ENCODE measurements around the gene SUMO3.

DNA sequence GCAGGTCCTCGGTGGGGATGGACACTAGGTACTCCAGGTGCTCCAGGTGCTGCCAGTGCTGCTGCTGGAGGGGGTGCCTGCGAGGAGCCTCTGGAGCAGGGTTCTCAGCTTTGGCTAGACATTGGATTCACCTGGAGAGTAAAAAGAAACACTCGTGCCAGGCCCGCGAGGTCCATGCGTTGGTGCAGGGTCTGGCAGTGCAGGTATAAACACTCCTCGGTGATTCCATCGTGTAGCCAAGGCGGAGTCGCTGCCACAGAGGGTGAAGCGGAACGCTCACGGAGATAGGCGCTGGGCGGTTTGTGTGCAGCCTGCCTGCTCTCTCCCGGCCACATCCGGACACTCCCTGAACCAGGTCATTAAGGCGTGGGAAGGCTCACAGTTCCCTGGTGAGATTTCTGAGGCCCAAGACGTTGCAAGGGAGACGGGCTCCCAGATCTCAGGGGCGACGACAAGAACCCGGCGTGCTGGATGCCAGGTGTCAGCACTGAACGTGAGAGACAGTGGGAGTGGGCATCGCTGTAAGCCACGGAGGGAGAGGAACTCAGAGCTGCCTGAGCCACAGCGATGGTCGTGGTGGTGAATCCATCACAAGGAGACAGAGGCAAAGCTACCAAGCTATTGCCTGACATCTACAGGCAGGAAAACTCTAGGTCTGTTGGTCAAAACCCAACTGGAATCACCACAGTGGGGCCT is 17.2 kb upstream of the SUMO3 start:
- TF ChIP-seq CTCF (IDR thresholded peaks at IDR 0.05) = no peak
- TF ChIP-seq POLR2AphosphoS5 (IDR thresholded peaks at IDR 0.05) = no peak
- TF ChIP-seq POLR2A (IDR thresholded peaks at IDR 0.05) = no peak
- no peak for TF ChIP-seq EP300 (IDR thresholded peaks at IDR 0.05)
